Stimulated activated CD8-positive, alpha-beta memory T cell treated with anti-CD3 and anti-CD28 coated beads, Interleukin-15, amount 100 ng/mL, for 1 hour (primary cell): Measurements from ENCODE around the gene CTSW.

Experiments
- DNase-seq: peaks from one replicate; pipeline ENCODE4 v3.0.0-alpha.2; 2020; ENCODE audit warnings: low read depth

CTSW gene

DNA sequence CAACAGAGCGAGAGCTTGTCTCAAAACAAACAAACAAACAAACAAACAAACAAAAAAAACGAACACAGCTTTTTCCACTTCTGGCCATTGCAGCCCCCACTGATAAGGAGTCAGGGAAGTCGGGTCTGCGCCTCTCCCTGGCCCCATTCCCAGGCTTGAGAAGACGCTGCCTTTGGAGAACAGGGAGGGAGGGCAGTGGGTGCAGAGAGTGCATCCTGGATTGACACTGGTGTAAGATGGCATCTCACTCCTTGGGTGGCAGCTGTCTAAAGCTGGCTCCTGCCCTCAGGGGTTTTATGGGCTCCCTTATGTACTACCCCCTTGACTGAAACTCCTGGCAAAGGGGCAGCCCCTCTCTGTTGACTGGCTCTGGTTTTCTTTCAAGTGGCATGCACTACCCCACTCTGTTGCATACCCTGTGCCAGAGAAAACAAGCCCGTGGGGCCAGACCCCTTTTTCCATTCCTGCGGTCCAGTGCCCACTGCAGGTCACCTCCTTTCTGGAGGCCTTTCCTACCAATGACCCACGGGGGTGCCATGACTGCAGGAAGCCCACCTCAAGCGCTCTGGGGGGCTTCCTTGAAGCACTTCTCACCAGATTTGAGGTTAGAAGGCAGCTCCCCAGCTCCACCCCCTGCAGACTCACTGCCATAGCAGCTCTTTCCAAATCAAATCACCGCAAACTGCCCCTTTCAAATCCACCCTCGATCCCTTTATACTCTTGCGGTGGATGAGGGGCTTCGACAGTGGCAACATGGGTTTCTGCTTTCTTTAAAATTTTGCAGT is 52.3 kb downstream of the CTSW start:
- no peak for DNase-seq

DNA sequence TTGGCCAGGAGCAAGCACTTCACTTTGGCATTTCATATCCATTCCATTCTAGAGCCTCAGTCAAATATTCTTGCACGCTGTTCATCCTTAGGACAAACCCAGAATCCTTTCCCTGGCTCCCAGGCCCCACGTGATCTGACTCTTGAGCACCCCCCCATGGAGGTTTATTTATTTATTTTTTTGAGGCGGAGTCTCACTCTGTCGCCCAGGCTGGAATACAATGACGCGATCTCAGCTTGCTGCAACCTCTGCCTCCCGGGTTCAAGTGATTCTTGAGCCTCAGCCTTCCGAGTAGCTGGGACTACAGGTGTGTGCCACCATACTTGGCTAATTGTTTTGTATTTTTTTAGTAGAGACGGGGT is 52.9 kb downstream of the CTSW start:
- DNase-seq: no peak
